Measurements from ENCODE around the gene UBR4.

DNA sequence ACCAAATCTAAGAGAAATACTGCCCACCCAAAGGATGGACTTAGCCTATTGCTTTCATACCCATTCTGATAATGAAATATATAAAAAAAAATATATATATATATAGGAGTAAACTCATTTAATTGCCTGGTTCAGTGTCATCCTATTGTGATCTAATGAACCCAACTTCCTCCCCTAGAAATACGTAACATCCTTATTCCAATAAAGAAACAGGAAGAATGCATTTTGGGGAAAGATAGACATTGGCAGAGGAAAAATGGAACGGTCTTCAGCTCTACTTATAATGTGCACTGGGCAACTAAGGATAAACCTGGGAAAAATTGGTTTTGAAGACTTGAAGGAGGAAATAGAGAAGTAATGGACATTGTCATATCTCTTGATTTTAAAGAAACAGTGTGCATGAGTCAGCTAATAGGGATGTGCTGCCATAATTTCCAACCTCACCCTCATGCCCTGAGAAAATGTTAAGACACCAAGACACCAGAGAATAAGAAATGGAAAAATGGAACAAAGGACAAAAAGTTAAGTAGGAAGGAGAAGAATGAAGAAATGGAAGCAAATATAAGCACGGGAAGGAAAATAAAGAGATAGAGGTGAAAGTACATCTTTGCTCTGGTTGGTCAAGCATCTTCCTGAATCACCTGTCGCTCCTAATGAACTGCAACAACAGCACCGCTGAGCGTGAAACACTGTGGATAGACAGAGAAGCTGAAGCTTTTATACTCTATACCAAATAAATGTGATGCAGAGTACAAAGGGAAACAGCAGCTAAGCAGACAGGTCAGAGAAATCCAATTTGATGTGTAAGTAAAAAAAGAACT, 5.4 kb downstream of the UBR4 start:
- TF ChIP-seq, protein P1, sequence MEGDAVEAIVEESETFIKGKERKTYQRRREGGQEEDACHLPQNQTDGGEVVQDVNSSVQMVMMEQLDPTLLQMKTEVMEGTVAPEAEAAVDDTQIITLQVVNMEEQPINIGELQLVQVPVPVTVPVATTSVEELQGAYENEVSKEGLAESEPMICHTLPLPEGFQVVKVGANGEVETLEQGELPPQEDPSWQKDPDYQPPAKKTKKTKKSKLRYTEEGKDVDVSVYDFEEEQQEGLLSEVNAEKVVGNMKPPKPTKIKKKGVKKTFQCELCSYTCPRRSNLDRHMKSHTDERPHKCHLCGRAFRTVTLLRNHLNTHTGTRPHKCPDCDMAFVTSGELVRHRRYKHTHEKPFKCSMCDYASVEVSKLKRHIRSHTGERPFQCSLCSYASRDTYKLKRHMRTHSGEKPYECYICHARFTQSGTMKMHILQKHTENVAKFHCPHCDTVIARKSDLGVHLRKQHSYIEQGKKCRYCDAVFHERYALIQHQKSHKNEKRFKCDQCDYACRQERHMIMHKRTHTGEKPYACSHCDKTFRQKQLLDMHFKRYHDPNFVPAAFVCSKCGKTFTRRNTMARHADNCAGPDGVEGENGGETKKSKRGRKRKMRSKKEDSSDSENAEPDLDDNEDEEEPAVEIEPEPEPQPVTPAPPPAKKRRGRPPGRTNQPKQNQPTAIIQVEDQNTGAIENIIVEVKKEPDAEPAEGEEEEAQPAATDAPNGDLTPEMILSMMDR (IDR thresholded peaks at IDR 0.05 in 2 of 3, conservative IDR thresholded peaks at IDR 0.05 in 1 of 3; ENCODE audit: borderline replicate concordance in 1 of 3, insufficient read depth in 1 of 3, low read depth in 2 of 3, low read length in 2 of 3): no peak
- TF ChIP-seq SRF (IDR thresholded peaks at IDR 0.05; ENCODE audit: low read depth) (no peak), ZNF274 (IDR thresholded peaks at IDR 0.05; ENCODE audit: low read depth, low read length) (no peak)

All from HCT116 (cell line).